Hematopoietic multipotent progenitor cell (in vitro differentiated cells): Measurements from ENCODE around the gene OR5D13. TPM values are rescaled to one million over a fixed set of nuclear protein-coding genes. Genes with fewer than 3 reads are reported as not detected.

Experiments
- DNase-seq, 3 donors: peaks; one replicate each; pipeline ENCODE4 v3.0.0-alpha.2; 2011 to 2015; ENCODE audit warnings: low read depth in 2 of 3, low spot score in 2 of 3
- total RNA-seq: library from RNA; depleted of rRNA; stranded (reverse); fragments of >200 nt; gene quantifications from one replicate; pipeline ENCODE4 v1.2.3, GENCODE V29; 2012

OR5D13 gene, protein sequence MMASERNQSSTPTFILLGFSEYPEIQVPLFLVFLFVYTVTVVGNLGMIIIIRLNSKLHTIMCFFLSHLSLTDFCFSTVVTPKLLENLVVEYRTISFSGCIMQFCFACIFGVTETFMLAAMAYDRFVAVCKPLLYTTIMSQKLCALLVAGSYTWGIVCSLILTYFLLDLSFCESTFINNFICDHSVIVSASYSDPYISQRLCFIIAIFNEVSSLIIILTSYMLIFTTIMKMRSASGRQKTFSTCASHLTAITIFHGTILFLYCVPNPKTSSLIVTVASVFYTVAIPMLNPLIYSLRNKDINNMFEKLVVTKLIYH
- not detected for total RNA-seq

DNA sequence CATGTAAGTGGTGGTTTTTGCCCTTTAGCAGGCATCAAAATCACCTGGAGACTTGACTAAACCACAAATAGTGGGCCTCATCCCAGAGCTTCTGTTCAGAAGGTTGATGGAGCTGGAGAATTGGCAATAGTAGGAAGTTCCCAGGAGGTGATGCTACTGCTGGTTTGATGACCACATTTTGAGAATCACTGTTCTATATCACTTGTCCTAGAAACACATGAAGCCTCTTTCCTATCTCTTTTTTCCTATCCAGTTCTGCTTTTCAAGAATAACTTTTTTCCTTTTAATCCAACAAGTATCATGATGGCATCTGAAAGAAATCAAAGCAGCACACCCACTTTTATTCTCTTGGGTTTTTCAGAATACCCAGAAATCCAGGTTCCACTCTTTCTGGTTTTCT lies at the start of gene OR5D13:
TSS of gene OR5D13 (plus strand) at position 301 of the 400 bp plus-strand sequence. CDS start at position 301, 0 bp downstream.
- no peak for DNase-seq

DNA sequence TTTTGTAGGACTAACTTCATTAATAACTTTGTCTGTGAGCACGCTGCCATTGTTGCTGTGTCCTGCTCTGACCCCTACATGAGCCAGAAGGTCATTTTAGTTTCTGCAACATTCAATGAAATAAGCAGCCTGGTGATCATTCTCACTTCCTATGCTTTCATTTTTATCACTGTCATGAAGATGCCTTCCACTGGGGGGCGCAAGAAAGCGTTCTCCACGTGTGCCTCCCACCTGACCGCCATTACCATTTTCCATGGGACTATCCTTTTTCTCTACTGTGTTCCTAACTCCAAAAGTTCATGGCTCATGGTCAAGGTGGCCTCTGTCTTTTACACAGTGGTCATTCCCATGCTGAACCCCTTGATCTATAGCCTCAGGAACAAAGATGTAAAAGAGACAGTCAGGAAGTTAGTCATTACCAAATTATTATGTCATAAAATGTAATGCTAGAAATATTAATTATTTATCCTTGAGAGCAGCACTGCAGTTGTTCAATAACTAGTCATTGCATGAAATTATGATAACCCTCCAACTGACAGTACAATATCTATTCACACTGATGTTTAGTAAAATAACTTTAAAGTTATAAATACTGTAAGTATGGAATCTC lies 46.4 kb upstream of the OR5D13 start:
- no peak for DNase-seq

DNA sequence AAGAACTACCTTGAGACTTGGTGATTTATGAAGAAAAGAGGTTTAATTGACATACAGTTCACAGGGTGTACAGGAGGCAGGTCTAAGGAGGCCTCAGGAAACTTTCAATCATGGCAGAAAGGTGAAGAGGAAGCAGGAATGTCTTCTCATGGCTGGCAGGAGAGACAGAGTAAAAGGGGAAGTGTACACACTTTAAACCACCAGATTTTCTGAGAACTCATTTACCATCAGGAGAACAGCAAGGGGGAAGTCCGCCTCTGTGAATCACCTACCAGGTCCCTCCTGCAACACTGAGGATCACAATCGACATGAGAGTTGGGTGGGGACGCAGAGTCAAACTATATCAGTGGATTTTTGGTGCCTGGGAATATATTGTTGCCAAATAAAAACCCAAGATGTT lies 40.3 kb upstream of the OR5D13 start:
- DNase-seq: no peak

DNA sequence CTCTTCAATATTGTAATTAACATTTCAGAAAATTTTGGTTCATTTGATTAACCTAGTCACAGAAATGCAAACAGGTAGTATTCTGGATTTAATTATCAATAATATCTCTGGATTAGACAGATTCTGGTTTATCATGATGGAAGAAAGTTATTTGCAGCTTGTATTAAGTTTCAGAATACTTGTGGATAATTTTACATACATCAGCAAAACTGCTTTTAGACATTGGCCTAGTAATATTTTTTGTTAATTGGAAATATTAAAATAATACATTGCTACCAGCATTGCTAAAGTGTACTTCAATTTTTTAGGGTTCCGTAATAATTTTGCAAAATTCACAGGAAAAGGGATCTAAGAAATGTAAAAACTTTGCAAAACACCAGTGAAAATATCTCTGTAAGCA lies 18.4 kb downstream of the OR5D13 start:
- no peak for DNase-seq

DNA sequence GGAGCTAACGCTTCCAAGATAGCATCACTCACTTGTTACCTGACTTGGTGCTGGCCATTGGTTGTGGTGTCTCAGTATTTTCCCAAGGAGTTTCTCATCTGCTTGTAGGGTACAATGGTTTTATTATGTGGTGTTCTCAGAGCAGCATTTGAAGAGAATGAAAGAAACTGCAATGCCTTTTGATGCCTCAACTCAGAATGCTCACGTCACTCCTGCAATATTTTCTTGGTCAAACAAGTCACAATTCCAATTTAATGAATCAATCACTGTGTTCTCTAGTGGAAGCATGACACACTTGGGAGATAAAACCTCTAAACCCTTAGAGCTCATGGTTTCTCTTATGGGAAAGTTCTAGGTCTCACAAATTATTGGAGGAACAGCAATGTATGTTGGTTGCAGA lies 20.1 kb downstream of the OR5D13 start:
- DNase-seq: no peak

DNA sequence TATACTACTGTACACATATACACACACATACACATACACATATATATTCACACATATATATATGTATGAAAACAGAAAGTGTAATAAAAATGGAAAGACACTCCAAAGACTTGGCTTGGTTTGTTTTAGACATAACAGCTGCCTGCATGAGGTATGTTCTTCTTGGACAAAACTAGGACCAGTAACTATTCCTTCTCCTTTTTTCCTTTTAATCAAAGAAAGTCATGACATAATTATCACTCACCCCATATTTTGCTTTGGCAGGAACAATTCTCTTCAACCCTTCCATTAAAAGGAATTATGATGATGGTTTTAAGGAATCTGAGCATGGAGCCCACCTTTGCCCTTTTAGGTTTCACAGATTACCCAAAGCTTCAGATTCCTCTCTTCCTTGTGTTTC lies 22.0 kb downstream of the OR5D13 start, which contains the start of gene OR5D14:
TSS of gene OR5D14 (plus strand) at position 301 of the 400 bp plus-strand sequence. CDS start at position 301, 0 bp downstream.
- DNase-seq: no peak

DNA sequence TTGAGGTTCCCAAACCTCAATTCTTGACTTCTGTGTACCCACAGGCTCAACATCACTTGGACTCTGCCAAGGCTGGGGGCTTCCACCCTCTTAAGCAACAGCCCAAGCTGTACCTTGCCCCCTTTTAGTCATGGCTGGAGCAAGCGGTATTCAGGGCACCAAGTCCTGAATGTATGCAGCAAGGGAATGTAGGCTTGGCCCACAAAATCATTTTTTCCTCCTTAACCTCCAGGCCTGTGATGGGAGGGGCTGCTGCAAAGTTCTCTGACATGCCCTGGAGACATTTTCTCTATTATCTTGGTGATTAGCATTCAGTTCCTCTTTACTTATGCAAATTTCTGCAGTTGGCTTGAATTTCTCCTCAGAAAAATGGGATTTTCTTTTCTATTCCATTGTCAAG lies 33.0 kb downstream of the OR5D13 start:
- no peak for DNase-seq

DNA sequence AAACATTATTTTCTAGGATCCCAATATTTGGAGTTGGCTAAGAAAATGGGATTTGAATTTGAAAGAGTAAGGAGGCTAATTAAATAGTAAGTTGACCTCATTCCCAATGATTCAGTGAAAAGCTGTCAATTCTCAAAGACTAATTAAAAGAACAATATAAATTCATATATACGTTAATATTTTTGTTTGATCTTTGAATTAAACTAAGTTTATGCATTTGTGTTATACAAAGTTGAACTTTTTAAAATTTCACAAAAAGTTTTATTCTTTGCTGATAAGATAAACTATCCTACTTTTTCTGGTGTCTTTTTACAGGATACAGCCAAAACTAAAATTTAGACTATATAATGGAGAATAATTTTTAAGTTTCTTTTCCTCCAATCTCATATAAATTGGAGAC lies 37.8 kb downstream of the OR5D13 start, which contains the start of gene OR5L1:
TSS of gene OR5L1 (plus strand) at position 301 of the 400 bp plus-strand sequence. CDS start 100 bp downstream, outside the sequence.
- DNase-seq: no peak

DNA sequence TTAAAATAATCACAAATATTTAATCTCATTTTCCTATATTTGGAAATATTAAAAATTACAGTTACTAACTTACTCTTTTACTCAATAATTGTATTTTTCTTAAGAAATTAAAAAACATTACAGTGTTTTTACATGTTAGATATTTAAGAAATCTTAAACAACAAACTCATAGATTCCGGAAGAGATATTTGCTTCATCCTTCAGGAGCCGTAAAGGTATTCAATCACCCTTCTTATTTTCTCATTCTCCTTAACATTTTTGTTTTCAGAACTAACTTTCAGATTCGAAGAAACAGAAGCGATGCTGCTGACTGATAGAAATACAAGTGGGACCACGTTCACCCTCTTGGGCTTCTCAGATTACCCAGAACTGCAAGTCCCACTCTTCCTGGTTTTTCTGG lies 46.1 kb downstream of the OR5D13 start, which contains the start of gene OR5D18:
TSS of gene OR5D18 (plus strand) at position 301 of the 400 bp plus-strand sequence. CDS start at position 301, 0 bp downstream.
- no peak for DNase-seq

Other genes starting within 250 kb of the OR5D13 start
- gene OR4C15, start 219.0 kb upstream of the OR5D13 start, total RNA-seq: not detected
- not detected for gene OR4C16, start 201.3 kb upstream of the OR5D13 start, total RNA-seq
- gene OR4C11, start 165.8 kb upstream of the OR5D13 start, total RNA-seq: not detected
- gene OR4P4, start 138.3 kb upstream of the OR5D13 start, total RNA-seq: not detected
- gene OR4S2, start 125.1 kb upstream of the OR5D13 start, total RNA-seq: not detected
- not detected for gene OR4C6, start 111.2 kb upstream of the OR5D13 start, total RNA-seq
- gene OR5D14, start 22.1 kb downstream of the OR5D13 start, total RNA-seq: not detected
- gene OR5L1, start 37.9 kb downstream of the OR5D13 start, total RNA-seq: not detected
- gene OR5D18, start 46.2 kb downstream of the OR5D13 start, total RNA-seq: not detected
- gene OR5L2, start 53.8 kb downstream of the OR5D13 start, total RNA-seq: not detected
- not detected for gene OR5D16, start 65.3 kb downstream of the OR5D13 start, total RNA-seq
- not detected for gene TRIM51, start 109.9 kb downstream of the OR5D13 start, total RNA-seq
- not detected for gene OR5W2, start 141.1 kb downstream of the OR5D13 start, total RNA-seq
- gene OR5I1, start 163.0 kb downstream of the OR5D13 start, total RNA-seq: not detected
- not detected for gene OR10AG1, start 196.5 kb downstream of the OR5D13 start, total RNA-seq
- gene OR5F1, start 221.2 kb downstream of the OR5D13 start, total RNA-seq: not detected